Measurements from ENCODE around the gene ATP5MC2.

- TF ChIP-seq CTCF (IDR thresholded peaks at IDR 0.05 in 4 of 5, conservative IDR thresholded peaks at IDR 0.05 in 1 of 5) (no peak), POLR2A (IDR thresholded peaks at IDR 0.05) (no peak)
Observed at GRCh38 chr12:53660041-53660440, 15.8 kb downstream of the ATP5MC2 start.

All from gastrocnemius medialis (tissue), 4 donors.